GM23338 (cell line): ENCODE measurements around the gene MAP3K10. TPM values are rescaled to one million over a fixed set of nuclear protein-coding genes. Genes with fewer than 3 reads are reported as not detected.

ENCODE experiments used
- ATAC-seq: fragments of 200-7000 bp; cut with Tn5 transposase; 3 replicates; pipeline ENCODE4 v1.9.1; 2020
- DNase-seq: peaks from one replicate; pipeline ENCODE4 v3.0.0-alpha.2; 2015; ENCODE audit warnings: low spot score
- H2AFZ ChIP-seq: fragments of 200-600 bp; sonication (generic); 2 replicates; pipeline ENCODE4 v1.8.0; 2016; ENCODE audit warnings: antibody characterized with exemption, mild to moderate bottlenecking, moderate library complexity
- H3F3A ChIP-seq: fragments of 200-600 bp; sonication (generic); replicated peaks from 2 replicates; pipeline ENCODE4 v1.8.0; 2017; ENCODE audit warnings: antibody characterized with exemption, mixed run types, low read depth
- H3K27ac ChIP-seq: fragments of 200-600 bp; sonication (generic); 2 replicates; pipeline ENCODE4 v1.6.1; 2016; ENCODE audit warnings: low read depth
- H3K27me3 ChIP-seq: fragments of 200-600 bp; sonication (generic); 2 replicates; pipeline ENCODE4 v1.8.0; 2016; ENCODE audit warnings: mild to moderate bottlenecking, mixed run types, moderate library complexity; ENCODE audit not compliant: insufficient read depth
- H3K36me3 ChIP-seq: fragments of 200-600 bp; sonication (generic); 2 replicates; pipeline ENCODE4 v1.8.0; 2016; ENCODE audit warnings: mild to moderate bottlenecking; ENCODE audit not compliant: insufficient read depth
- H3K4me1 ChIP-seq: fragments of 200-600 bp; sonication (generic); 2 replicates; pipeline ENCODE4 v1.8.0; 2016; ENCODE audit warnings: mild to moderate bottlenecking, moderate library complexity; ENCODE audit not compliant: insufficient read depth
- H3K4me2 ChIP-seq: fragments of 200-600 bp; sonication (generic); 2 replicates; pipeline ENCODE4 v1.7.1; 2017; ENCODE audit warnings: mixed run types
- H3K4me3 ChIP-seq: fragments of 200-600 bp; sonication (generic); 2 replicates; pipeline ENCODE4 v1.6.1; 2016; ENCODE audit warnings: mixed run types
- H3K79me2 ChIP-seq: fragments of 200-600 bp; sonication (generic); replicated peaks from 2 replicates; pipeline ENCODE4 v1.8.0; 2017; ENCODE audit warnings: mild to moderate bottlenecking; ENCODE audit not compliant: insufficient read depth
- H3K9me2 ChIP-seq: fragments of 200-600 bp; sonication (generic); 2 replicates; pipeline ENCODE4 v1.8.0; 2017; ENCODE audit not compliant: insufficient read depth
- H4K20me1 ChIP-seq: fragments of 200-600 bp; sonication (generic); replicated peaks from 2 replicates; pipeline ENCODE4 v1.8.0; 2017; ENCODE audit warnings: mild to moderate bottlenecking; ENCODE audit not compliant: insufficient read depth
- H3K27ac Mint-ChIP-seq: 2 replicates; pipeline ENCODE4 v1.8.0; 2020; ENCODE audit warnings: inconsistent platforms, mild to moderate bottlenecking, moderate library complexity, mixed read lengths
- H3K27me3 Mint-ChIP-seq: 3 replicates; pipeline ENCODE4 v1.8.0; 2022; ENCODE audit warnings: low read depth, mild to moderate bottlenecking, moderate library complexity, mixed read lengths, inconsistent platforms; ENCODE audit not compliant: insufficient read depth, poor library complexity
- H3K36me3 Mint-ChIP-seq: 3 replicates; pipeline ENCODE4 v1.8.0; 2021; ENCODE audit warnings: low read depth, mild to moderate bottlenecking, inconsistent platforms, moderate library complexity, mixed read lengths
- H3K4me1 Mint-ChIP-seq: 3 replicates; pipeline ENCODE4 v1.8.0; 2020; ENCODE audit warnings: mild to moderate bottlenecking, inconsistent platforms, mixed read lengths
- H3K4me3 Mint-ChIP-seq: 3 replicates; pipeline ENCODE4 v1.8.0; 2021; ENCODE audit warnings: moderate library complexity, mild to moderate bottlenecking, inconsistent platforms, mixed read lengths
- H3K9me3 Mint-ChIP-seq: 3 replicates; pipeline ENCODE4 v1.8.0; 2020; ENCODE audit warnings: moderate library complexity, mild to moderate bottlenecking, inconsistent platforms, mixed read lengths
- CREB1 ChIP-seq: fragments of 250-450 bp; sonication (Bioruptor Pico); IDR thresholded peaks from 2 replicates; pipeline ENCODE4 v1.5.0; 2020; ENCODE audit warnings: low read depth, mild to moderate bottlenecking, moderate library complexity
- EZH2 ChIP-seq: fragments of 200-600 bp; sonication (generic); IDR thresholded peaks from one replicate; pipeline ENCODE4 v1.8.0; 2017; ENCODE audit warnings: antibody characterized with exemption, mild to moderate bottlenecking, low read depth; ENCODE audit not compliant: unreplicated experiment
- EZH2phosphoT487 ChIP-seq: fragments of 200-600 bp; sonication (generic); IDR thresholded peaks from one replicate; pipeline ENCODE4 v1.8.1; 2018; ENCODE audit warnings: antibody characterized with exemption; ENCODE audit not compliant: unreplicated experiment
- JUNB ChIP-seq: IDR thresholded peaks from one replicate; pipeline ENCODE4 v1.6.1; 2016; ENCODE audit warnings: antibody characterized with exemption; ENCODE audit not compliant: unreplicated experiment
- NANOG ChIP-seq: IDR thresholded peaks from 2 replicates; pipeline ENCODE4 v1.6.1; 2016; ENCODE audit warnings: antibody characterized with exemption, borderline replicate concordance
- POLR2AphosphoS5 ChIP-seq: IDR thresholded peaks from 2 replicates; pipeline ENCODE4 v1.6.1; 2016; ENCODE audit warnings: antibody characterized with exemption, low read depth
- STAT1 ChIP-seq: IDR thresholded peaks from one replicate; pipeline ENCODE4 v1.6.1; 2016; ENCODE audit warnings: antibody characterized with exemption; ENCODE audit not compliant: unreplicated experiment
- ZNF114 ChIP-seq: fragments of 250-450 bp; sonication (Bioruptor Pico); IDR thresholded peaks from 2 replicates; pipeline ENCODE4 v1.5.0; 2020; ENCODE audit warnings: mild to moderate bottlenecking, moderate library complexity
- ZNF331 ChIP-seq: fragments of 250-450 bp; sonication (Bioruptor Pico); IDR thresholded peaks from 2 replicates; pipeline ENCODE4 v1.5.0; 2020; ENCODE audit warnings: low read depth, mild to moderate bottlenecking, moderate library complexity
- polyA plus RNA-seq: library from polyadenylated mRNA; unstranded; fragments of >200 nt; fragmentation: Nextera tagmentation; extraction: Ambion mirVana; gene quantifications from 2 replicates; pipeline ENCODE4 v1.2.1, GENCODE V29; 2016
- total RNA-seq: library from RNA; depleted of rRNA; stranded (reverse); fragments of >200 nt; shearing (Covaris generic); gene quantifications from 2 replicates; pipeline ENCODE4 v1.2.3, GENCODE V29; 2014
- TF ChIP-seq, protein P1 (sequence below), 2 experiments: fragments of 200-600 bp in 1 of 2; sonication (generic) in 1 of 2; conservative IDR thresholded peaks; 2 replicates each; pipeline versions ENCODE4 v1.5.1 to v1.6.1; 2016 to 2017; ENCODE audit warnings: antibody characterized with exemption in 2 of 2, low read depth in 2 of 2, mild to moderate bottlenecking in 2 of 2, moderate library complexity in 1 of 2
- TF ChIP-seq, protein P2 (sequence below): IDR thresholded peaks from one replicate; pipeline ENCODE4 v1.6.1; 2018; ENCODE audit warnings: antibody characterized with exemption; ENCODE audit not compliant: unreplicated experiment
- TF ChIP-seq, protein P3 (sequence below): fragments of 250-450 bp; sonication (Bioruptor Pico); IDR thresholded peaks from 2 replicates; pipeline ENCODE4 v1.5.0; 2020; ENCODE audit warnings: mild to moderate bottlenecking, moderate library complexity
- TF ChIP-seq, protein P4 (sequence below): IDR thresholded peaks from 2 replicates; pipeline ENCODE4 v1.6.1; 2016; ENCODE audit warnings: antibody characterized with exemption

The MAP3K10 gene
- total and polyA plus RNA-seq, 2 experiments from 2014 or later, result 5.9 to 13.7 TPM

DNA sequence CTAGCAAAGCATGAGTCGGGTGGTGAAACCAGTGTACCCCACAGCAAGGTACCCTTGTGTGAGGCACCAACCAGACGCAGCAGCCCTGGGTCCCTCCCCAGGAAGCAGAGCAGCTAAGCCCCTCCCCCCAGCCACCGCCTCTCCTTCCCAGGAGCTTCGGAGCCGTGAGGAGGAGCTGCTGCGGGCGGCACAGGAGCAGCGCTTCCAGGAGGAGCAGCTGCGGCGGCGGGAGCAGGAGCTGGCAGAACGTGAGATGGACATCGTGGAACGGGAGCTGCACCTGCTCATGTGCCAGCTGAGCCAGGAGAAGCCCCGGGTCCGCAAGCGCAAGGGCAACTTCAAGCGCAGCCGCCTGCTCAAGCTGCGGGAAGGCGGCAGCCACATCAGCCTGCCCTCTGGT is 14.5 kb downstream of the MAP3K10 start:
- Histone ChIP-seq H3K36me3 (0 out of 2 replicates have a peak, but pooled peaks cover 3% of the 10 kb centered on the region), H4K20me1 (0 out of 2 replicates have a peak, but pooled peaks cover 3% of the 10 kb centered on the region)
- no peak overlapping the region for H3K4me3 Mint-ChIP-seq

More for the DNA sequence above, 14.5 kb downstream of the MAP3K10 start:
- Histone ChIP-seq H3K4me3 (no peak overlapping the region), H3K4me2 (no peak overlapping the region), H3K79me2 (no peaks in the 10 kb centered on the region), H3K27me3 (no peaks in the 10 kb centered on the region), H2AFZ (no peak overlapping the region), H3K4me1 (no peaks in the 10 kb centered on the region), H3K27ac (no peak overlapping the region), H3F3A (no peaks in the 10 kb centered on the region), H3K9me2 (no peaks in the 10 kb centered on the region)
- H3K27ac Mint-ChIP-seq, result no peak overlapping the region
- H3K4me1 Mint-ChIP-seq, result peaks cover 8% of the 10 kb centered on the region
- H3K9me3 Mint-ChIP-seq, result no peaks in the 10 kb centered on the region
- peaks cover 5% of the 10 kb centered on the region for H3K27me3 Mint-ChIP-seq
- no peak for TF ChIP-seq CREB1
- TF ChIP-seq ZNF114 (CRISPR knock-in tag), result no peak
- TF ChIP-seq, protein P1, sequence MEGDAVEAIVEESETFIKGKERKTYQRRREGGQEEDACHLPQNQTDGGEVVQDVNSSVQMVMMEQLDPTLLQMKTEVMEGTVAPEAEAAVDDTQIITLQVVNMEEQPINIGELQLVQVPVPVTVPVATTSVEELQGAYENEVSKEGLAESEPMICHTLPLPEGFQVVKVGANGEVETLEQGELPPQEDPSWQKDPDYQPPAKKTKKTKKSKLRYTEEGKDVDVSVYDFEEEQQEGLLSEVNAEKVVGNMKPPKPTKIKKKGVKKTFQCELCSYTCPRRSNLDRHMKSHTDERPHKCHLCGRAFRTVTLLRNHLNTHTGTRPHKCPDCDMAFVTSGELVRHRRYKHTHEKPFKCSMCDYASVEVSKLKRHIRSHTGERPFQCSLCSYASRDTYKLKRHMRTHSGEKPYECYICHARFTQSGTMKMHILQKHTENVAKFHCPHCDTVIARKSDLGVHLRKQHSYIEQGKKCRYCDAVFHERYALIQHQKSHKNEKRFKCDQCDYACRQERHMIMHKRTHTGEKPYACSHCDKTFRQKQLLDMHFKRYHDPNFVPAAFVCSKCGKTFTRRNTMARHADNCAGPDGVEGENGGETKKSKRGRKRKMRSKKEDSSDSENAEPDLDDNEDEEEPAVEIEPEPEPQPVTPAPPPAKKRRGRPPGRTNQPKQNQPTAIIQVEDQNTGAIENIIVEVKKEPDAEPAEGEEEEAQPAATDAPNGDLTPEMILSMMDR (conservative IDR thresholded peaks at IDR 0.05; ENCODE audit: low read depth in 2 of 2), result no peak
- no peak for TF ChIP-seq NANOG
- TF ChIP-seq JUNB, result no peak
- TF ChIP-seq EZH2phosphoT487, result no peak
- TF ChIP-seq ZNF331 (CRISPR knock-in tag), result no peak
- TF ChIP-seq STAT1, result no peak
- TF ChIP-seq, protein P2, sequence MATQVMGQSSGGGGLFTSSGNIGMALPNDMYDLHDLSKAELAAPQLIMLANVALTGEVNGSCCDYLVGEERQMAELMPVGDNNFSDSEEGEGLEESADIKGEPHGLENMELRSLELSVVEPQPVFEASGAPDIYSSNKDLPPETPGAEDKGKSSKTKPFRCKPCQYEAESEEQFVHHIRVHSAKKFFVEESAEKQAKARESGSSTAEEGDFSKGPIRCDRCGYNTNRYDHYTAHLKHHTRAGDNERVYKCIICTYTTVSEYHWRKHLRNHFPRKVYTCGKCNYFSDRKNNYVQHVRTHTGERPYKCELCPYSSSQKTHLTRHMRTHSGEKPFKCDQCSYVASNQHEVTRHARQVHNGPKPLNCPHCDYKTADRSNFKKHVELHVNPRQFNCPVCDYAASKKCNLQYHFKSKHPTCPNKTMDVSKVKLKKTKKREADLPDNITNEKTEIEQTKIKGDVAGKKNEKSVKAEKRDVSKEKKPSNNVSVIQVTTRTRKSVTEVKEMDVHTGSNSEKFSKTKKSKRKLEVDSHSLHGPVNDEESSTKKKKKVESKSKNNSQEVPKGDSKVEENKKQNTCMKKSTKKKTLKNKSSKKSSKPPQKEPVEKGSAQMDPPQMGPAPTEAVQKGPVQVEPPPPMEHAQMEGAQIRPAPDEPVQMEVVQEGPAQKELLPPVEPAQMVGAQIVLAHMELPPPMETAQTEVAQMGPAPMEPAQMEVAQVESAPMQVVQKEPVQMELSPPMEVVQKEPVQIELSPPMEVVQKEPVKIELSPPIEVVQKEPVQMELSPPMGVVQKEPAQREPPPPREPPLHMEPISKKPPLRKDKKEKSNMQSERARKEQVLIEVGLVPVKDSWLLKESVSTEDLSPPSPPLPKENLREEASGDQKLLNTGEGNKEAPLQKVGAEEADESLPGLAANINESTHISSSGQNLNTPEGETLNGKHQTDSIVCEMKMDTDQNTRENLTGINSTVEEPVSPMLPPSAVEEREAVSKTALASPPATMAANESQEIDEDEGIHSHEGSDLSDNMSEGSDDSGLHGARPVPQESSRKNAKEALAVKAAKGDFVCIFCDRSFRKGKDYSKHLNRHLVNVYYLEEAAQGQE, result no peak
- no peak for TF ChIP-seq POLR2AphosphoS5
- TF ChIP-seq EZH2, result no peak
- TF ChIP-seq, protein P3, sequence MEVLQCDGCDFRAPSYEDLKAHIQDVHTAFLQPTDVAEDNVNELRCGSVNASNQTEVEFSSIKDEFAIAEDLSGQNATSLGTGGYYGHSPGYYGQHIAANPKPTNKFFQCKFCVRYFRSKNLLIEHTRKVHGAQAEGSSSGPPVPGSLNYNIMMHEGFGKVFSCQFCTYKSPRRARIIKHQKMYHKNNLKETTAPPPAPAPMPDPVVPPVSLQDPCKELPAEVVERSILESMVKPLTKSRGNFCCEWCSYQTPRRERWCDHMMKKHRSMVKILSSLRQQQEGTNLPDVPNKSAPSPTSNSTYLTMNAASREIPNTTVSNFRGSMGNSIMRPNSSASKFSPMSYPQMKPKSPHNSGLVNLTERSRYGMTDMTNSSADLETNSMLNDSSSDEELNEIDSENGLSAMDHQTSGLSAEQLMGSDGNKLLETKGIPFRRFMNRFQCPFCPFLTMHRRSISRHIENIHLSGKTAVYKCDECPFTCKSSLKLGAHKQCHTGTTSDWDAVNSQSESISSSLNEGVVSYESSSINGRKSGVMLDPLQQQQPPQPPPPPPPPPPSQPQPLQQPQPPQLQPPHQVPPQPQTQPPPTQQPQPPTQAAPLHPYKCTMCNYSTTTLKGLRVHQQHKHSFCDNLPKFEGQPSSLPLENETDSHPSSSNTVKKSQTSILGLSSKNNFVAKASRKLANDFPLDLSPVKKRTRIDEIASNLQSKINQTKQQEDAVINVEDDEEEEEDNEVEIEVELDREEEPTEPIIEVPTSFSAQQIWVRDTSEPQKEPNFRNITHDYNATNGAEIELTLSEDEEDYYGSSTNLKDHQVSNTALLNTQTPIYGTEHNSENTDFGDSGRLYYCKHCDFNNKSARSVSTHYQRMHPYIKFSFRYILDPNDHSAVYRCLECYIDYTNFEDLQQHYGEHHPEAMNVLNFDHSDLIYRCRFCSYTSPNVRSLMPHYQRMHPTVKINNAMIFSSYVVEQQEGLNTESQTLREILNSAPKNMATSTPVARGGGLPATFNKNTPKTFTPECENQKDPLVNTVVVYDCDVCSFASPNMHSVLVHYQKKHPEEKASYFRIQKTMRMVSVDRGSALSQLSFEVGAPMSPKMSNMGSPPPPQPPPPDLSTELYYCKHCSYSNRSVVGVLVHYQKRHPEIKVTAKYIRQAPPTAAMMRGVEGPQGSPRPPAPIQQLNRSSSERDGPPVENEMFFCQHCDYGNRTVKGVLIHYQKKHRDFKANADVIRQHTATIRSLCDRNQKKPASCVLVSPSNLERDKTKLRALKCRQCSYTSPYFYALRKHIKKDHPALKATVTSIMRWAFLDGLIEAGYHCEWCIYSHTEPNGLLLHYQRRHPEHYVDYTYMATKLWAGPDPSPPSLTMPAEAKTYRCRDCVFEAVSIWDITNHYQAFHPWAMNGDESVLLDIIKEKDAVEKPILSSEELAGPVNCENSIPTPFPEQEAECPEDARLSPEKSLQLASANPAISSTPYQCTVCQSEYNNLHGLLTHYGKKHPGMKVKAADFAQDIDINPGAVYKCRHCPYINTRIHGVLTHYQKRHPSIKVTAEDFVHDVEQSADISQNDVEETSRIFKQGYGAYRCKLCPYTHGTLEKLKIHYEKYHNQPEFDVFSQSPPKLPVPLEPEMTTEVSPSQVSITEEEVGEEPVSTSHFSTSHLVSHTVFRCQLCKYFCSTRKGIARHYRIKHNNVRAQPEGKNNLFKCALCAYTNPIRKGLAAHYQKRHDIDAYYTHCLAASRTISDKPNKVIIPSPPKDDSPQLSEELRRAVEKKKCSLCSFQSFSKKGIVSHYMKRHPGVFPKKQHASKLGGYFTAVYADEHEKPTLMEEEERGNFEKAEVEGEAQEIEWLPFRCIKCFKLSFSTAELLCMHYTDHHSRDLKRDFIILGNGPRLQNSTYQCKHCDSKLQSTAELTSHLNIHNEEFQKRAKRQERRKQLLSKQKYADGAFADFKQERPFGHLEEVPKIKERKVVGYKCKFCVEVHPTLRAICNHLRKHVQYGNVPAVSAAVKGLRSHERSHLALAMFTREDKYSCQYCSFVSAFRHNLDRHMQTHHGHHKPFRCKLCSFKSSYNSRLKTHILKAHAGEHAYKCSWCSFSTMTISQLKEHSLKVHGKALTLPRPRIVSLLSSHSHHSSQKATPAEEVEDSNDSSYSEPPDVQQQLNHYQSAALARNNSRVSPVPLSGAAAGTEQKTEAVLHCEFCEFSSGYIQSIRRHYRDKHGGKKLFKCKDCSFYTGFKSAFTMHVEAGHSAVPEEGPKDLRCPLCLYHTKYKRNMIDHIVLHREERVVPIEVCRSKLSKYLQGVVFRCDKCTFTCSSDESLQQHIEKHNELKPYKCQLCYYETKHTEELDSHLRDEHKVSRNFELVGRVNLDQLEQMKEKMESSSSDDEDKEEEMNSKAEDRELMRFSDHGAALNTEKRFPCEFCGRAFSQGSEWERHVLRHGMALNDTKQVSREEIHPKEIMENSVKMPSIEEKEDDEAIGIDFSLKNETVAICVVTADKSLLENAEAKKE (CRISPR knock-in tag), result no peak
- TF ChIP-seq, protein P4, sequence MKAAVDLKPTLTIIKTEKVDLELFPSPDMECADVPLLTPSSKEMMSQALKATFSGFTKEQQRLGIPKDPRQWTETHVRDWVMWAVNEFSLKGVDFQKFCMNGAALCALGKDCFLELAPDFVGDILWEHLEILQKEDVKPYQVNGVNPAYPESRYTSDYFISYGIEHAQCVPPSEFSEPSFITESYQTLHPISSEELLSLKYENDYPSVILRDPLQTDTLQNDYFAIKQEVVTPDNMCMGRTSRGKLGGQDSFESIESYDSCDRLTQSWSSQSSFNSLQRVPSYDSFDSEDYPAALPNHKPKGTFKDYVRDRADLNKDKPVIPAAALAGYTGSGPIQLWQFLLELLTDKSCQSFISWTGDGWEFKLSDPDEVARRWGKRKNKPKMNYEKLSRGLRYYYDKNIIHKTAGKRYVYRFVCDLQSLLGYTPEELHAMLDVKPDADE, result no peak
- ATAC-seq (peak; percentile 86), DNase-seq (no peak)
- peaks cover 13% of the 10 kb centered on the region for H3K36me3 Mint-ChIP-seq
